ENCODE data around the gene FFAR1. TPM values are rescaled to one million over a fixed set of nuclear protein-coding genes. Genes with fewer than 3 reads are reported as not detected.

The FFAR1 gene
- total and polyA plus RNA-seq, 2 of the 8 experiments (the other 6 are each of a cell fraction or from before 2014, with no cell fraction given): not detected

GRCh38 chr19:35340431-35340830, 7.3 kb upstream of the FFAR1 start:
- Histone ChIP-seq H3K23me2 (ENCODE audit: low read depth, low read length) (no peaks in the 10 kb centered on the region), H4K5ac (ENCODE audit: insufficient read length, low read depth, low read length) (no peak overlapping the region), H2BK15ac (ENCODE audit: low read length) (no peak overlapping the region), H3K9me3 (ENCODE audit: insufficient read depth in 2 of 2, low read depth in 1 of 2, low read length in 1 of 2) (no peaks in the 10 kb centered on the region), H3K36me3 (ENCODE audit: control insufficient read depth in 2 of 4, insufficient read depth in 4 of 4, low read length in 3 of 4) (no peaks in the 10 kb centered on the region), H3K79me2 (ENCODE audit: control insufficient read depth in 1 of 2, insufficient read depth in 2 of 2, low read length in 2 of 2) (no peaks in the 10 kb centered on the region), H4K20me1 (replicated peaks in 1 of 2; ENCODE audit: control insufficient read depth in 1 of 2, insufficient read depth in 2 of 2, low read length in 2 of 2) (no peaks in the 10 kb centered on the region), H2AK5ac (ENCODE audit: low read depth, low read length) (no peak overlapping the region), H3K4me3 (ENCODE audit: extremely low read depth in 1 of 4, insufficient read depth in 2 of 4, low read depth in 3 of 4, low read length in 4 of 4) (no peak overlapping the region), H2AFZ (ENCODE audit: low read length) (no peak overlapping the region), H3K27me3 (replicated peaks in 1 of 4; ENCODE audit: control insufficient read depth in 3 of 4, extremely low read depth in 1 of 4, insufficient read depth in 3 of 4, low read length in 3 of 4) (no peaks in the 10 kb centered on the region), H3K4ac (replicated peaks; ENCODE audit: insufficient read length, low read depth, low read length) (no peak overlapping the region), H3K79me1 (ENCODE audit: low read depth, low read length) (no peaks in the 10 kb centered on the region), H4K91ac (replicated peaks; ENCODE audit: insufficient read length, low read length) (no peak overlapping the region), H3K14ac (ENCODE audit: insufficient read length) (no peak overlapping the region), H3K4me1 (replicated peaks in 1 of 4; ENCODE audit: control insufficient read depth in 3 of 4, insufficient read depth in 4 of 4, low read length in 3 of 4) (no peaks in the 10 kb centered on the region), H3K18ac (ENCODE audit: extremely low read depth, low read length) (no peak overlapping the region), H3K9ac (replicated peaks in 1 of 4; ENCODE audit: extremely low read depth in 1 of 4, low read depth in 3 of 4, low read length in 3 of 4) (no peak overlapping the region), H4K8ac (ENCODE audit: extremely low read depth, insufficient read depth, low read length) (no peak overlapping the region), H2BK20ac (ENCODE audit: low read length) (no peak overlapping the region), H2BK5ac (ENCODE audit: low read depth, low read length) (no peak overlapping the region), H3K56ac (replicated peaks; ENCODE audit: insufficient read length, low read depth, low read length) (no peak overlapping the region), H3K4me2 (ENCODE audit: insufficient read depth in 1 of 2, low read depth in 2 of 2, low read length in 2 of 2) (no peak overlapping the region), H2BK12ac (ENCODE audit: low read depth, low read length) (no peak overlapping the region), H3K23ac (ENCODE audit: insufficient read length) (no peak overlapping the region), H3K27ac (ENCODE audit: low read depth, low read length) (no peak overlapping the region), H2BK120ac (replicated peaks; ENCODE audit: low read depth, low read length) (no peak overlapping the region)
- POLR2A ChIA-PET (ENCODE audit: partially characterized antibody): no interaction called here
- CTCF ChIA-PET (ENCODE audit: partially characterized antibody): interaction anchor here (0.9 to 2.5 kb wide), 4 partner anchors 10 to 18 kb away, joined by 3 to 9 read pairs (median 7); partner anchors contain the start of genes CD22 and FFAR3
- TF ChIP-seq JUN (IDR thresholded peaks at IDR 0.05; ENCODE audit: low read depth, low read length): no peak
- no peak for TF ChIP-seq PHF8 (conservative IDR thresholded peaks at IDR 0.05; ENCODE audit: low read depth, low read length)
- TF ChIP-seq SIX5 (IDR thresholded peaks at IDR 0.05; ENCODE audit: low read depth, low read length): no peak
- no peak for TF ChIP-seq EZH2 (IDR thresholded peaks at IDR 0.05; ENCODE audit: low read depth, low read length, severe bottlenecking)
- no peak for TF ChIP-seq E2F6 (IDR thresholded peaks at IDR 0.05)
- TF ChIP-seq KDM4A (IDR thresholded peaks at IDR 0.05; ENCODE audit: low read depth, low read length, severe bottlenecking): no peak
- no peak for TF ChIP-seq ASH2L (IDR thresholded peaks at IDR 0.05; ENCODE audit: low read length)
- TF ChIP-seq SP4 (IDR thresholded peaks at IDR 0.05; ENCODE audit: low read length): no peak
- TF ChIP-seq CEBPB (IDR thresholded peaks at IDR 0.05; ENCODE audit: low read depth, low read length): no peak
- TF ChIP-seq SIN3A (conservative IDR thresholded peaks at IDR 0.05 in 1 of 2, IDR thresholded peaks at IDR 0.05 in 1 of 2; ENCODE audit: low read depth in 1 of 2, low read length in 2 of 2): no peak
- no peak for TF ChIP-seq HDAC2 (IDR thresholded peaks at IDR 0.05; ENCODE audit: borderline replicate concordance in 1 of 2, low read depth in 2 of 2, low read length in 2 of 2)
- TF ChIP-seq, protein P1, sequence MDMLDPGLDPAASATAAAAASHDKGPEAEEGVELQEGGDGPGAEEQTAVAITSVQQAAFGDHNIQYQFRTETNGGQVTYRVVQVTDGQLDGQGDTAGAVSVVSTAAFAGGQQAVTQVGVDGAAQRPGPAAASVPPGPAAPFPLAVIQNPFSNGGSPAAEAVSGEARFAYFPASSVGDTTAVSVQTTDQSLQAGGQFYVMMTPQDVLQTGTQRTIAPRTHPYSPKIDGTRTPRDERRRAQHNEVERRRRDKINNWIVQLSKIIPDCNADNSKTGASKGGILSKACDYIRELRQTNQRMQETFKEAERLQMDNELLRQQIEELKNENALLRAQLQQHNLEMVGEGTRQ (IDR thresholded peaks at IDR 0.05; ENCODE audit: low read length): no peak
- no peak for FAIRE-seq
- 84% methylated on average over 11 of the region's 11 CpGs; no CpG with 5 or more reads in 1 of the 2 experiments for WGBS, 2 experiments (ENCODE audit: extremely low coverage in 1 of 2, insufficient coverage in 1 of 2, insufficient read length in 1 of 2, insufficient replicate concordance in 2 of 2, low coverage in 1 of 2, low lambda C conversion rate in 2 of 2, missing lambda C conversion rate in 1 of 2)
- DNase-seq (ENCODE audit: low read depth in 1 of 2, low spot score in 2 of 2): no peak
